Stimulated activated CD4-positive, alpha-beta T cell treated with anti-CD3 and anti-CD28 coated beads, Interleukin-2, amount 100 ng/mL, for 48 hours (primary cell): Measurements from ENCODE around the gene TMEM254.
"Not testable (repeated sequence)": the region's sequence is repeated elsewhere in the genome, so short reads cannot be mapped to it uniquely, and the experiment has no call there.

ENCODE experiments used
- DNase-seq, 2 donors: peaks; one replicate each; pipeline ENCODE4 v3.0.0-alpha.2; 2020

The TMEM254 gene

DNA sequence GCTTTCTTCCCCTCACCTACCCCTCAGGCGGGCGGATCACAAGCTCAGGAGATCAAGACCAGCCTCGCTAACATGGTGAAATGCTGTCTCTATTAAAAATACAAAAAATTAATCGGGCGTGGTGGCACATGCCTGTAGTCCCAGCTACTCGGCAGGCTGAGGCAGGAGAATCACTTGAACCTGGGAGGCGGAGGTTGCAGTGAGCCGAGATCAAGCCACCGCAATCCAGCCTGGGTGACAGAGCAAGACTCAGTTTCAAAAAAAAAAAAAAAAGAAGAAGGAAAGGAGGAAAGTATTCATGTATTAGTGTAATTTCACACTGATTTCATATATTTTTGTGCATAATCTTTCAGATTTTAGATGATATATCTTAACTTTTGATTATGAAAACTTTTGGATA is 55.2 kb downstream of the TMEM254 start:
- not testable (repeated sequence) for DNase-seq

DNA sequence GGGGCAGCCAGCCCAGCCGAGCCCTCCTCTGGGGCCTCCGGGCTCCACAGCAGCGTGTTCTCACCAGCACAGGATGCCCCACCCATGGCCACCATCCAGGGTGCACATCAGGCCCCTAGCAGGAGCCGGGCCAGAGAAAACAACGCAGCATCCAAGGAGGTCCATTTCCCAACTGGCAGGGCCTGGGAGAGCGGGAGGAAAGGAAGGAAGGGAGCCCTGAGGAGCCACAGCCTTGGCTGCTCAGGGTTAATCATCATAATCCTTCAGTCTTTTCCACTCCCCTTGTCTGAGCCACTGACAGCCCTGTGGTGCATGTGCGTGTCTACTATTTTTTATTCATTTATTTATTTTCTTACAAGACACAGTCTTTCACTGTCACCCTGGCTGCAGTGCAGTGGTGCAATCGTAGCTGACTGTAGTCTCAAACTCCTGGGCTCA is 57.7 kb downstream of the TMEM254 start:
- no peak for DNase-seq

DNA sequence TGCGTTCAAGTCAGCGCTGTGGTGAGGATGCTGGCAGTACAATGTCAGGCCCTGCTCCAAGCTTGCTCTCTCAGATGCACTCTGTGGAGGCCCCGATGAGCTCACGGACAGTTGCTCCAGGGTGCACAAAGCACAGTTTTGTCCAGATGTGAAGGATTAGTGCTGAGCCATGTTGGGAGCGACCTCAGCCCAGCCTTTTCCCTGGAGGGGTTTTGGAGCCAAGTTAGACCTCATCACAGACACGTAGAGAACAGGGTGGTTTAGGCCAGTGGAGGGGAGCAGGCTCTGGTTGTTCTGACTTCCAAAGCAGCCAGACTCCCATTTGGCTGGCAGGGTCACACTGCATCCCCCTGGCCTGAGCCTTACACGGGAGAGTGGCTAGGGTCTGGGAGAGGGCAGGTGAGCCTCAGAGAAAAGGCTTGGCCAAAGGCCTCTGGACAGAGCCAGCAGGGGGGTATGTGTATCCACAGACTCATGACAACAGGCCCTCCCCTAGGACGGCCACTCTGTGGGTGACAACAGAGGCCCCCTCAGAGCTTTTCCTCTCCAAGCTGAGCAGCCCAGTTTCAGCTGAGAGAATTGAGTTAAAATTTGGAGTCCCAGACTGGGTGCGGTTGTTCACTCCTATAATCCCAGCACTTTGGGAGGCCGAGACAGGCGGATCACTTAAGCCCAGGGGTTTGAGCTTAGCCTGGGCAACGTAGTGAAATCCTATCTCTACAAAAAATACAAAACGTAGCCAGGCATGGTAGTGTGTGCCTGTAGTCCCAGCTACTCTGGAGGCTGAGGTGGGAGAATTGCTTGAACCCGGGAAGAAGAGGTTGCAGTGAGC is 58.8 kb downstream of the TMEM254 start:
- no peak for DNase-seq

DNA sequence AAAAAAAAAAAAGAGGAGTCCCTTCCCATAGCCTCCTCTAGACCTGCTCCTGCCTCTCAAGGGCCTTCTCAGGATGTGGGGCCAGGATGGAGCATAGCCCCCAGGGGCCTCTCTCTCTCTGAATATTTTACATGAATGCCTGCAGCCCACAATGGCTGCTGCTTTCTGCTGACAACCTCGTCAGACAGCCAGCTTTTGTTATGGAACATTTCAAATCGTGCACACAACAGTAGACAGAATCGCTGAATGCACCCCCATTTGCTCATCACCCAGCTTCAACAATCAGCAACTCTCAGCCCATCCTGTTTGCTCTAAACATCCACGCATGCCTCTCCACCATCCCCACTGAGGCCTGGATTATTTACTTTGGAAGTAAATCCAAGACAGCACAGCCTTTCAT is 59.5 kb downstream of the TMEM254 start:
- no peak for DNase-seq

DNA sequence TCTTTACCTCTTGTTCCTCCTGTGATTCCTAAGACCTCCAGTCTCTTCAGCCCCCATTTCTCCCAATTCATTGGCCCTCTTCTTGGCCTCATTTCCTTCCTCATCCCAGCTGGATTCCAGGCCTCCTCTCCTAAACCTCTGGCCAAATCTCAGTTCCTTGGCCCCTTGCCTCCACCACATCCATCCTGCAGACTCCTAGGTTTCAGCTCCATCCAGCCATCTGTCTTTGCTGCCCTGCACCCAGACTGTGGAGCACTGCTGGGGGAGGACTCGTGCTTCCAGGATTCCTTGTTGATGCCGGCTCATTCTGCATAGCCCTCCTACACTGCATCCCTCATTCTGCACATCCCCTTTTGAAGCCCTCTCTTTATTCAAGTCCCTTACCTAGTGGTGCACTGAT is 60.8 kb downstream of the TMEM254 start:
- DNase-seq, result no peak

DNA sequence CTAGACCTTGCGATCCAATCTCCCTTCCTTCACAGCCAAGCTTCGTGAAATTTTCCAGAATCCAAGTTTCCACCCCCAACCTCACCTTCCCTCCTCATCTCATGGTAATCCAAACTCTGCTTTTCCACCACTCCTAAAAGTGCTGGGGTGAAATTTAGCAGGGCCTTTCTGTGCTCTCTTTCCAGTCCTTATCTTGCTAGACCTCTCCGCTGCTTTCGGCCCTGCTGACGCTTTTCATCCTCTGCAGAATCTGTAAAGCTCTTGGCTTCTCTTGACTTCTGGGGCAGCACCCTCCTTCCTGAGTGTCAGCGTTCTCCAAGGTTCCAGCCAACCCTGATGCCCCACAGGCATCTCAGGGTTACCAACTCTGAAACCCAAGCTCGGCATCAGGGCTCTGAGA is 61.8 kb downstream of the TMEM254 start:
- no peak for DNase-seq

DNA sequence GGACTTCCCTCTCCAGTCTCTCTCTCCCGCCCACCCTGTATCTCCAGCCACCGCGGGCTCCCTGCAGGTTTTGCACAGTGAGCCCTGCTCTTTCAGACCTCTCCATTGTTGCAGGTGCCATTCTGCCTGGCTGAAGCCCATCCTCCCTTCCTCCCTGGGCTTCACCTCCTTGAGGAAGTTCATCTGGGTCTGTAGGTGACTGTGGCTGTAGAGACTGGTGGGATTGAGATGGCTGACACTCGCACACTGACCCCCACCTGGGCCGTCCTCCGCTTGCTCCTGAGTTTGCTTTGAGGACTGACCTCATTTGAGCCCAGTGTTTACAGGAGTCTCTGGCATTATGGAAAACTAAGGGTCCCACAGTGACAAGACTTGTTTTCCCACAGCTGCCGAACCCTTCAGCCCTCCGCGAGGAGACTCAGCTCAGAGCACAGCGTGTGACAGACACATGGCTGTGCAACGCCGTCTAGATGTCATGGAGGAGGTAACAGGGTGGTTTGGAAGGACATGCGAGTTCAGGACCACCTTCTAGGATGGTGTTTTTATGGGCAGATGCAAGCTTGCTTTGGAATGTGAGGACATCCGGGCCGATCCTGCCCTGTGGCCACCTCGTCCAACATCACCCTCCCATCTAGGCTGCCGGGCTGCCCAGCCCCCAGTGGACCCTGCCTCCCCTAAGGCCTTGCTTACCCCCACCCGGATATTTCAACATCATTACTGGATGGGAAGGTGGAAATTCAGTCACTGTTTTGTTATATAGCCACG is 63.4 kb downstream of the TMEM254 start:
- no peak for DNase-seq
